Caki2 (cell line): ENCODE results near the gene MAPK7. TPM values are rescaled to one million over a fixed set of nuclear protein-coding genes. Genes with fewer than 3 reads are reported as not detected.

Experiments
- DNase-seq: peaks from one replicate; pipeline ENCODE4 v3.0.0-alpha.2; 2015; ENCODE audit warnings: low read depth
- in situ Hi-C: cut with HindIII; loops from 2 replicates; pipeline ENCODE4 v1.10.0; 2016; ENCODE audit warnings: low sequenced_read_pairs, low pct_unique_long_range_greater_than_20kb, mixed read lengths
- total RNA-seq: library from RNA; depleted of rRNA; stranded (reverse); fragments of >200 nt; shearing (Covaris generic); gene quantifications from 2 replicates; pipeline ENCODE4 v1.2.3, GENCODE V29; 2014; ENCODE audit warnings: low replicate concordance

MAPK7 gene
- total RNA-seq, 1 experiment from 2014 or later, result 3.9 TPM

- DNase-seq, result no peak
- in situ Hi-C loops, result no loop called here
Observed at GRCh38 chr17:19409066-19409465, 30.8 kb downstream of the MAPK7 start.

- in situ Hi-C loops, result no loop called here
- no peak for DNase-seq
Observed at GRCh38 chr17:19409509-19409908, 31.2 kb downstream of the MAPK7 start.

- in situ Hi-C loops, result no loop called here
- no peak for DNase-seq
Observed at GRCh38 chr17:19410091-19410490, 31.8 kb downstream of the MAPK7 start.

GRCh38 chr17:19410875-19411620 lies 32.8 kb downstream of the MAPK7 start, which contains the start of gene RNF112:
Gene RNF112 (plus strand): TSS chr17:19411232. CDS start chr17:19411409, 177 bp downstream.
- no peak for DNase-seq
- in situ Hi-C loops, result no loop called here

GRCh38 chr17:19411631-19412030 lies 33.3 kb downstream of the MAPK7 start:
- DNase-seq, result no peak
- in situ Hi-C loops, result no loop called here

- no peak for DNase-seq
- in situ Hi-C loops, result no loop called here
Observed at GRCh38 chr17:19412510-19412909, 34.2 kb downstream of the MAPK7 start.

GRCh38 chr17:19412984-19413383 lies 34.7 kb downstream of the MAPK7 start:
- no peak for DNase-seq
- in situ Hi-C loops, result no loop called here

- DNase-seq, result no peak
- in situ Hi-C loops, result no loop called here
Observed at GRCh38 chr17:19413761-19414160, 35.5 kb downstream of the MAPK7 start.

- DNase-seq, result no peak
- in situ Hi-C loops, result no loop called here
Observed at GRCh38 chr17:19414396-19415280, 36.3 kb downstream of the MAPK7 start.

GRCh38 chr17:19415311-19415710 lies 37.0 kb downstream of the MAPK7 start:
- in situ Hi-C loops, result no loop called here

GRCh38 chr17:19415806-19416775 lies 37.8 kb downstream of the MAPK7 start:
- no peak for DNase-seq
- in situ Hi-C loops, result no loop called here

More at GRCh38 chr17:19415311-19415710, 37.0 kb downstream of the MAPK7 start:
- DNase-seq, result no peak

- in situ Hi-C loops, result no loop called here
- DNase-seq, result no peak
Observed at GRCh38 chr17:19417611-19418010, 39.3 kb downstream of the MAPK7 start.

- DNase-seq, result no peak
- in situ Hi-C loops, result no loop called here
Observed at GRCh38 chr17:19418251-19418992, 40.1 kb downstream of the MAPK7 start.

GRCh38 chr17:19421219-19421618 lies 42.9 kb downstream of the MAPK7 start:
- no peak for DNase-seq
- in situ Hi-C loops, result no loop called here

- in situ Hi-C loops, result no loop called here
- DNase-seq, result no peak
Observed at GRCh38 chr17:19421926-19422325, 43.6 kb downstream of the MAPK7 start.

- in situ Hi-C loops, result no loop called here
- no peak for DNase-seq
Observed at GRCh38 chr17:19424934-19425868, 46.9 kb downstream of the MAPK7 start.

GRCh38 chr17:19426631-19427030 lies 48.3 kb downstream of the MAPK7 start:
- in situ Hi-C loops, result no loop called here
- DNase-seq, result no peak
